Activated CD4-positive, alpha-beta T cell treated with anti-CD3 and anti-CD28 coated beads for 24 hours (primary cell): ENCODE measurements around the gene R3HDM1.
A peak's percentile ranks its signal among the peaks of the same experiment; 100 is the strongest.
"Not testable (repeated sequence)": the region's sequence is repeated elsewhere in the genome, so short reads cannot be mapped to it uniquely, and the experiment has no call there.

ENCODE experiments used
- DNase-seq, 2 donors: peaks; one replicate each; pipeline ENCODE4 v3.0.0-alpha.2; 2020; ENCODE audit warnings: low read depth in 2 of 2

Gene R3HDM1

DNA sequence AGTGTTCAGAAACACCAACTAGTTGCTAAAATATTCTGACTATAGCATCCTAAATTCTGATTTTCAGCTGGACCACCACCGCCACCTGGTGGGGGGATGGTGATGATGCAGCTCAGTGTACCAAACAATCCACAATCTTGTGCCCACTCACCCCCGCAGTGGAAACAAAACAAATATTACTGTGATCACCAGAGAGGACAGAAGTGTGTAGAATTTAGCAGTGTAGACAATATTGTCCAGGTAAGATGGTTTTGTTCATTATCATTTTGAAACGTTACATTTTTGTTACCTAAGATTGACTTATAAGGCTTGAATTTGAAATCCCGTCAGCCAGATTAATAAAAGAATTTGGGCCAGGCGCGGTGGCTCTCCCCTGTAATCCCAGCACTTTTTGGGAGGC lies 178.7 kb downstream of the R3HDM1 start:
- DNase-seq, result peak; percentile 46 to 57

DNA sequence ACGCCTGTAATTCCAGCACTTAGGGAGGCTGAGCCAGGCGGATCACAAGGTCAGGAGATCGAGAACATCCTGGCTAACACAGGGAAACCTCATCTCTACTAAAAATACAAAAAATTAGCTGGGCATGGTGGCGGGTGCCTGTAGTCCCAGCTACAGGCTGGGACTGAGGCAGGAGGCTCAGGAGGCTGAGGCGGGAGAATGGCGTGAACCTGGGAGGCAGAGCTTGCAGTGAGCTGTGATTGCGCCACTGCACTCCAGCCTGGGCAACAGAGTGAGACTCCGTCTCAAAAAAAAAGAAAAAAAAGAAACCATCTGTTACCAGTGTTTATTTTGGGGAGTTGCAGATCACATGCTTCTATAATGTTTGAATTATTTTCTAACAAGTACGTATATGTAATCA lies 183.8 kb downstream of the R3HDM1 start:
- not testable (repeated sequence) for DNase-seq

GRCh38 chr2:135728064-135728743 lies 196.9 kb downstream of the R3HDM1 start:
- no peak for DNase-seq

- no peak for DNase-seq
Observed at GRCh38 chr2:135732561-135732960, 201.3 kb downstream of the R3HDM1 start.

DNA sequence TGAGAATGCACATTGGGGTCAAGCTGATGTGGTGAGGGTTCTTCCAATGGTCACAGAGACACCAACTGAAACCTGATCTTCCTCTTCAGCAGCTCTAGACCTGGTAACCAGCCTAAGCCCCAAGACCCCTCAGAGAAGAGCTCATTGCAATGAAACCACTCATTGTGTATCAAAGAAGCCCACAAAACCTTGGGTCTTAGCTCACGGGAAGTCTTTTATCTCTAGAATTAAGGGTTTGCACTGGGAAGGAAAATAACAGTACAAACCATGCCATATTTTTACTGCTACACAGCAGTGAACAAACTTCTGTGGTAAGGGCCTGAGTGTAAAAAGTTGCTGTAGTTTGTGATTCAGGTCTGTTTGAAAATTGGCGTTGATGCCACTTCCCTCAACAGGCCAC lies 201.8 kb downstream of the R3HDM1 start:
- no peak for DNase-seq

GRCh38 chr2:135736546-135736945 lies 205.3 kb downstream of the R3HDM1 start:
- no peak for DNase-seq

- no peak for DNase-seq
Observed at GRCh38 chr2:135740206-135740605, 208.9 kb downstream of the R3HDM1 start.

DNA sequence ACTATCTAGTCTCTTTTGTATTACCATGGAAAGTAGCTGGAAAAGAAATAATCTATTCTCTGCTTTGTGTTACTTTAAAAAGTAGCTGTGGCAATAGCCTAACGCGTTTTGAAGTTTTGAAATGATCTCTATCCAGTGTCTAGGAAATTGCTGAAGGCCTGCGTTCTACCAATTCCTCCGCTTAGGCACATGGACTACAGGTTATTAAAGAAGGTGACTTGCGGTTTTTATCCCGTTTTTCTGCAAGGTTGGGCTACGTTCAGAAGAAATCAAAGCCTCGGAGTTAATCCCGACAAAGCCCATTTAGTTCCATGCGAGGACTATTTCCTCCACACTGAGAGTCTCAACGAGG lies 209.7 kb downstream of the R3HDM1 start:
- no peak for DNase-seq

DNA sequence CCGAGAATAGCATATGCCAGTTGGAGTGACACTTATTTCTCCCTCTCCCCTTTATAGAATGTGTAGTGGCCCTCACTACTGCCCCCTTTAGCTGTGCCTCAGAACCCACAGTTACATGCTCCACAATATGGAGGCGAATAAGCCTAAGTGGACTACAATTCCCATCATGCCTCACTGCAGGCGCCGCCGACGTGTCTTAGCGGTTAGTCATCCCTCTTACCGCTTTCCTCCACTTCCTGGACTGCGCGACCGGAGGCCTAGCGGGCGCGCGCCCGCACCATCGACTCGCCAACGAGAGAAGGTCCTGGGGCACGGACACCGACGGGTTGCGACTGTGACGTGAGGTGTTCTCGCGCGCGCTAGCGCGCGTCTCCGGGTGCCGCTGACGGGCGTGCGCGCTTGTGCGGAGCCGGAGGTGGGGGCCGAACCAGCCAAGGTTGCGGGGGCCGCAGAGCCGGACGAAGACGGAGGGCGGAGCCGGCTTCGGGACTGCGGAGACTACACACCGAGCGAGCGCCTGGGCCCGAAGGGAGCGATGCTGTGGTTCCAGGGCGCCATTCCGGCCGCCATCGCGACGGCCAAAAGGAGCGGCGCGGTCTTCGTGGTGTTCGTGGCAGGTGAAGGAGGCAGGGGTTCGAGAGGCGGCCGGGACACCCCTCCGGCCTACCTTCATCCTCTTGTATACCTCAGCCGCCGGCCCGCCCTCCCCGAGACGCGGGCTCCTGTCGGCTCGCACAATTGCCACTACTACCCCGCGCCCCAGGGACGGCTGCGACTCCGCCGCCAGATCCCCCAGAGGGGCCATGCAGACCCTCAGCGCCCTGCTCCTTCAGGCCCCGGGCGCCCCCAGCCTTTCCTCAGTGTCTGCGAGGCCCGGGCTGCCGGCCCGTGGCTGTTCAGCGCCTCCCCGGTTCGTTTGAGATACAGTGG lies 210.4 kb downstream of the R3HDM1 start, which contains the start of gene UBXN4:
Gene UBXN4 (plus strand): TSS at position 461 of the 930 bp plus-strand sequence. CDS start 75 bp downstream, at position 536.
- peak; percentile 89 to 93 for DNase-seq

DNA sequence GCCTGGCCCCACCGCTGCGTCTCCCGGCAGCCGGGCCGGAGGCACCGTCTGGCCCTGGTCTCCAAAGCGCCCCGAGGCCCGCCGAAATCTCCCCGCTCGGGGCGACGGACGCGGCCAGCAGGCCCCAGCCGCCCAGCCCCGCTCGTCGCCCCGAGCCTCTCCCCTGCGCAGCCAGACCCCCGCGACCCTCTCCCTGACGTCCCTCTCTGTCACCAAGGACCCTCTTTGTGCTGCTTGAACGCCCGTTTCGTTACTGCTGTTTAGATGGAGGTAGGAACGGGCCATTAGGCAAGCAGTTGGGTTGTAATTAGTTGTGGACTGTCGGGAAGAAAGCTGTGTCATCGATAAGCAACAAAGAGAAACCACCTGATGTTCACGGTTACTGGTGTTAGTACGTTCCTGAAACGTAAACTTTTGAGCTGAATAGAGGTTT lies 211.1 kb downstream of the R3HDM1 start:
- DNase-seq, result peak; percentile 7 to 13

GRCh38 chr2:135743860-135744259 lies 212.6 kb downstream of the R3HDM1 start:
- no peak for DNase-seq

- DNase-seq, result peak in 1 of 2 donors; percentile 1
Observed at GRCh38 chr2:135744760-135745314, 213.6 kb downstream of the R3HDM1 start.

DNA sequence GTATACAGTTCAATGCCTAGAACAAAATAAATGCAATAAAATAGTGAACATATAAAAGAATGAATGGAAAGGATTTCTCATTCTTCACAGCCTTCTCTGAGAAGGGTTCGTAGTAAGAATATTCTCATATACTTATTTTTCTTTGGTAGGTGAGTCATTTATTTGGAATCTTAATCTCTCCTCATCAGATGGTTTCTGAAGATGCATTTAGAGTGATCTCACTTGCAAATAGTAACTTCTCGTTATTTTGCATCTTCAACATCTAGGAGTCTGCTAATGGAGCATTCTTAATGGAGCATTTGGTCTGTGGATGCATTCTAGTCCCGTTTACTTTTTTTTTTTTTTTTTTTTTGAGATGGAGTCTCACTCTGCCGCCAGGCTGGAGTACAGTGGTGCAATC lies 214.3 kb downstream of the R3HDM1 start:
- DNase-seq, result no peak

DNA sequence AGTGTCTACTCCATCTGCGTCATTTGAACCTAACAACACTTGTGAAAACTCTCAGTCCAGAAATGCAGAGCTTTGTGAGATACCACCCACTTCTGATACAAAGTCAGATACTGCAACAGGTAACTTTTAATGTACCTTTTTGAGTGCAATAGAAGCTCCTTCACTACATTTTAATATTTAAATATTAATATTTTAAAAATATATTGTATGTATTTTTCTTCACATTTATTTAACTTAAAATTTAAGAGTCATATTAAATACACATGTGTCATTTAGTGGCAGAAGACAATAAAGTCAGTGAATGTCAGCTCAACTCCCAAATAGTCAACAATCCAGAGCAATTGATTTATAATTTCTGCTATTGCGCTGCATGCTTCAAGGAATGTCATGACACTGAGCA lies 224.3 kb downstream of the R3HDM1 start:
- DNase-seq, result no peak

DNA sequence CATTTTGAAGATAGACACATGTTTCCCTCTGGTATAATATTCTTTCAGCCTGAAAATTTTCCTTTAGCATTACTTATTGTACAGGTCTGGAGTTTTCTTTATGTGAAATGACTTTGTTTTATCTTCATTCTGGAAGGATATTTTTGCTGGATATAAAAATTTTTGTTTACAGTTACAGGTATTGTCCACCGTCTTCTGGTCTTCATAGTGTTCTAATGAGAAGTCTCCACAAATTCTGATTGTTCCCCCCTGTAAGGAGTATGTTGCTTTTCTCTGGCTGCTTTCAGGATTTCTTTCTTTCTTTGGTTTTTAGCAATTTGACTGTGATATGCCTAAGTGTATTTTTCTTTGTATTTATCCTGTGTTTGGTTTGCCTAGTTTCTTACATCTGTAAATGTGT lies 225.4 kb downstream of the R3HDM1 start:
- DNase-seq, result no peak

GRCh38 chr2:135762022-135762421 lies 230.7 kb downstream of the R3HDM1 start:
- no peak for DNase-seq

DNA sequence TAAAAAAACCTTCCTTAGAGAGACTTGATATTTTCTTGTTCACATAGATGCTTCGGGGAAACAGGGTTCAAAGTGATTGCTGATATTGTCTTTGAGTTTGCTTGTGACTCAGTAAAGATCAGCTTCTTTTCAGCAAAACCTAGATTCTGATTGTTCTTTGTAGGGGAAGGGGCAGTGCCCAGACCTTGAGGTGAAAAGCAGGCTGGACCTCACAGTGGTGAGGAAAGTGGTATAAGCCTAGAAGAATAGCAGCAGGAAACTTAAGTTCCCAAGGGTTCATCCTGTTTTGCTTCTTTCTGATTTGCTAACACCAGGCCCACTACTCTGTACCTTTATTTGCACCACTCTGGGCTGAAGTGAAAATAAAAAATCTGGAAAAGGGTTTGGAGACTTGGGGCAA lies 231.2 kb downstream of the R3HDM1 start:
- no peak for DNase-seq

- DNase-seq, result no peak
Observed at GRCh38 chr2:135768863-135769262, 237.6 kb downstream of the R3HDM1 start.

- DNase-seq, result no peak
Observed at GRCh38 chr2:135773319-135773718, 242.0 kb downstream of the R3HDM1 start.

DNA sequence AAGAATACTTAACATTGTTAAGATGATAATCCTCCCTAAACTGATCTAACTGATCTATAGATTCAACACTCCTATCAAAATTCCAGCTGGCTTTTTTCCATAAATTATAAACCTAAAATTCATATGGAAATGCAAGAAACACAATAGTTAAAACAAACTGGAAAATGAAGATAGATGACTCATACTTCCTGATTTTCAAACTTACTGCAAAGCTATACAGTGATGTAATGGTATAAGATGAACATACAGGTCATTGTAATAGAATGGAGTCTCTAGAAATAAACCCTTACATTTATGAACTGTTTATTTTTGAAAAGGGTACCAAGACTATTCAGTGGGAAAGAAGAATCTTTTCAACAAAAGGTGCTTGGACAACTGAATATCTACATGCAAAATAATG lies 242.6 kb downstream of the R3HDM1 start:
- DNase-seq, result no peak
